Activated CD8-positive, alpha-beta memory T cell treated with anti-CD3 and anti-CD28 coated beads, Interleukin-2, amount 10 ng/mL, durations not matched to agents 7 days and 5 days (primary cell): ENCODE results near the gene CEP112. TPM values are rescaled to one million over a fixed set of nuclear protein-coding genes. Genes with fewer than 3 reads are reported as not detected.
"Not testable (repeated sequence)": the region's sequence is repeated elsewhere in the genome, so short reads cannot be mapped to it uniquely, and the experiment has no call there.

Experiments used
- ATAC-seq: fragments of 150-1000 bp; cut with Tn5 transposase; one replicate; pipeline ENCODE4 v1.10.0; 2021; ENCODE audit warnings: moderate library complexity
- CTCF ChIA-PET: fragments of 350-600 bp; sonication (Branson Sonifier 250); formaldehyde crosslinking; loops from one replicate; lab custom pipeline; 2021; ENCODE audit warnings: antibody characterized with exemption; lab: Charles Lee
- DNase-seq: peaks from one replicate; pipeline ENCODE4 v3.0.0-alpha.2; 2020
- H3K27ac Mint-ChIP-seq: one replicate; pipeline ENCODE4 v1.8.0; 2021; ENCODE audit warnings: mild to moderate bottlenecking, mixed read lengths
- H3K27me3 Mint-ChIP-seq: one replicate; pipeline ENCODE4 v1.8.0; 2021; ENCODE audit warnings: mixed read lengths
- H3K36me3 Mint-ChIP-seq: one replicate; pipeline ENCODE4 v1.8.0; 2021; ENCODE audit warnings: mild to moderate bottlenecking, mixed read lengths
- H3K4me1 Mint-ChIP-seq: one replicate; pipeline ENCODE4 v1.8.0; 2021; ENCODE audit warnings: mixed read lengths
- H3K4me3 Mint-ChIP-seq: one replicate; pipeline ENCODE4 v1.8.0; 2021; ENCODE audit warnings: mild to moderate bottlenecking, moderate library complexity, mixed read lengths
- H3K9me3 Mint-ChIP-seq: one replicate; pipeline ENCODE4 v1.8.0; 2022; ENCODE audit warnings: low read depth, mixed read lengths
- total RNA-seq, 2 experiments: library from RNA; stranded (reverse); gene quantifications; one replicate each; pipeline ENCODE4 v1.2.3, GENCODE V29; 2021

CEP112 gene
- total RNA-seq, 2 experiments from 2014 or later: 3.1 to 5.0 TPM

DNA sequence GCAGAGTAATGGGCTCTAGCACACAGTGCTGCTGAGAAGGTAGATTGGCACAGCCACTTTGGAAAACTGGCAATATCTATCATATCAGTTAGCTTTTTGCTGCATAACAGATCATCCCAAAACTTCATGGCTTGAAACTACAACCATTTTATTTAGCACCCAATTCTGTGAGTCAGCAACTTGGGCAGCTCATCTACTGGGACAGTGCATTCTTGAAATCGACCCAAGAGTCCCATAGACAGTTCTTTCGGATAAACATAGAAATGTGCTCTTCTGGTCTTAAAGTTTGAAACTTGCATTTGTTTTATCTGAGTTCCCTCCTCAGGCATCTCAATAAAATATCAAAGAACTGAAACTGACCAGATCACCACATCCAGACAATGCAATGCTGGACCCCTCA lies 76.7 kb downstream of the CEP112 start:
- ATAC-seq: no peak
- Mint-ChIP-seq H3K27ac (no peak overlapping the region), H3K4me1 (no peaks in the 10 kb centered on the region), H3K36me3 (peaks cover 1% of the 10 kb centered on the region), H3K9me3 (peaks cover 3% of the 10 kb centered on the region), H3K4me3 (no peak overlapping the region), H3K27me3 (peaks cover 5% of the 10 kb centered on the region)
- CTCF ChIA-PET: no interaction called here
- no peak for DNase-seq

DNA sequence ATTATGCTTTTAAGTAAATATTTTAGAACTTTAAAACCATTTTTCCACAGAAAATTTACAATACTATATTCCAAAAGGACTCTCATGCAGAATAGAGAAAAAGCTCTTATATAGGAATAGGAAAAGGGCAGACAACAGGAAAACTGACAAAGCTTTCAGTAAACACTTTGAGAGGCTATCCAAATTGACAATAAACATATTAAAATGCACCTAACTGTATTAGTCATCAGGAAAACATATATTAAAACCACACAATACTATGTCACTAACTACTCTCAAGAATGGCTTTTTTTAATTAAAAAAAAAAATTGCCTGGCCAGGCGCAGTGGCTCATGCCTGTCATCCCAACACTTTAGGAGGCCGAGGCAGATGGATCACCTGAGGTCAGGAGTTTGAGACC lies 77.3 kb downstream of the CEP112 start:
- Mint-ChIP-seq H3K27me3 (peaks cover 2% of the 10 kb centered on the region), H3K36me3 (peaks cover 1% of the 10 kb centered on the region), H3K27ac (no peak overlapping the region), H3K4me1 (no peaks in the 10 kb centered on the region), H3K4me3 (no peak overlapping the region), H3K9me3 (peaks cover 1% of the 10 kb centered on the region)
- no peak for DNase-seq
- CTCF ChIA-PET: no interaction called here
- no peak for ATAC-seq

GRCh38 chr17:66107731-66108130 lies 84.2 kb downstream of the CEP112 start:
- Mint-ChIP-seq H3K27ac (no peak overlapping the region), H3K27me3 (no peaks in the 10 kb centered on the region), H3K36me3 (no peaks in the 10 kb centered on the region), H3K4me1 (no peaks in the 10 kb centered on the region), H3K9me3 (peaks cover 2% of the 10 kb centered on the region), H3K4me3 (no peak overlapping the region)
- CTCF ChIA-PET: no interaction called here
- DNase-seq (no peak), ATAC-seq (no peak)

DNA sequence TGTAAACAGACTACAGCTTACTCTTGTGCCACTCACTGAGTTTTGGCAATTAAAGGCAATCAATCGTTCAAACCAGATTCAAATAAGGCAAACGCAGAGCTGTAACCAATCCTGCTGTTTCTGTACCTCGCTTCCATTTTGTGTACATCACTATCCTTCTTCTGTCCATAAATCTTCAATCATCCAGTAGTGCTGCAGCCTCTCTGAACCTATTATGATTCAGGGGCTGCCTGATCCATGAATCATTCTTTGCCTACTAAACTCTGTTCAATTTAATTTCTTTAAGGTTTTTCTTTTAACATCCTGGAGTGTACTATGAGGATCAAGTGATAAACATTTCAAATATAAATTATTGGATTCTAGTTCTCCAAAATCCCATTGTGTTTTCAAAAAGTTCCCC lies 93.9 kb downstream of the CEP112 start:
- Mint-ChIP-seq H3K9me3 (no peaks in the 10 kb centered on the region), H3K27ac (no peak overlapping the region), H3K27me3 (no peaks in the 10 kb centered on the region), H3K36me3 (no peaks in the 10 kb centered on the region), H3K4me1 (no peaks in the 10 kb centered on the region), H3K4me3 (no peak overlapping the region)
- ATAC-seq (no peak), DNase-seq (no peak)
- CTCF ChIA-PET: no interaction called here

DNA sequence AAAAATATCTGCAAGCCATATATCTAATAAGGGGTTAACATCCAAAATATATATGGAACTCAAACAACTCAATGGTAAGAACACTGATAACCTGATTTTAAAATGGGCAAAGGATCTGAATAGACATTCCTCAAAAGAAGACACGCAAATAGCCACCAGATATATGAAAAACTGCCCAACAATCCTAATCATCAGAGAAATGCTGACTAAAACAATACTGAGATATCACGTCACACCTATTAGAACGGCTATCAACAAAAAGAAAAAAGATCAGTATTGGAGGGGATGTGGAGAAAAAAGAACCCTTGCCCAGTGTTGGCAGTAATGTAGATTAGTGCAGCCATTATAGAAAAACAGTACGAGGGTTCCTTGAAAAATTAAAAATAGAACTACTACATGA lies 97.2 kb downstream of the CEP112 start:
- no peak overlapping the region for H3K27ac Mint-ChIP-seq
- no peak overlapping the region for H3K4me3 Mint-ChIP-seq
- H3K4me1 Mint-ChIP-seq: no peaks in the 10 kb centered on the region
- ATAC-seq (no peak), DNase-seq (no peak)
- no peaks in the 10 kb centered on the region for H3K27me3 Mint-ChIP-seq
- H3K36me3 Mint-ChIP-seq: peaks cover 2% of the 10 kb centered on the region
- no peaks in the 10 kb centered on the region for H3K9me3 Mint-ChIP-seq
- CTCF ChIA-PET: no interaction called here

GRCh38 chr17:66091445-66092080 lies 100.4 kb downstream of the CEP112 start:
- no peak for ATAC-seq
- CTCF ChIA-PET: no interaction called here
- H3K4me3 Mint-ChIP-seq: no peak overlapping the region

DNA sequence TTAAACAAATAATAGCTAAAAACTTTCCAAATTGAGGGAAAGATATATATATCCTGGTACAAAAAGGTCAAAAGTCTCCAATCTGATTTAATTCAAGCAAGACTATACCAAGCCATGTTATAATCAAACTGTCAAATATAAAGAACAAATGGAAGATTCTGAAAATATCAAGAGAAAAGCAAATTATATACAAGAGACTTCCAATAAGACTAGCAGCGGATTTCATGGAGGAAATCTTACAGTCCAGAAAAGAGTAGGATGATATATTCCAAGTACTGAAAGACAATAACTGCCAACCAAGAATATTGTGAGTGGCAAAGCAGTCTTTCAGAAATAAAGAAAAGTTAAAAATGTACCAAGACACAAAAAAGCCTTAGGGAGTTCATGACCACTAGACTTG lies 102.2 kb downstream of the CEP112 start:
- no peak overlapping the region for H3K4me3 Mint-ChIP-seq
- H3K27me3 Mint-ChIP-seq: no peaks in the 10 kb centered on the region
- H3K36me3 Mint-ChIP-seq: peaks cover 4% of the 10 kb centered on the region
- no peaks in the 10 kb centered on the region for H3K4me1 Mint-ChIP-seq
- DNase-seq: no peak
- no peak for ATAC-seq
- CTCF ChIA-PET: no interaction called here
- H3K9me3 Mint-ChIP-seq: no peaks in the 10 kb centered on the region
- H3K27ac Mint-ChIP-seq: no peak overlapping the region

More at GRCh38 chr17:66091445-66092080, 100.4 kb downstream of the CEP112 start:
- H3K36me3 Mint-ChIP-seq: peaks cover 4% of the 10 kb centered on the region
- DNase-seq: no peak
- H3K4me1 Mint-ChIP-seq: no peaks in the 10 kb centered on the region
- no peaks in the 10 kb centered on the region for H3K27me3 Mint-ChIP-seq
- no peaks in the 10 kb centered on the region for H3K9me3 Mint-ChIP-seq
- no peak overlapping the region for H3K27ac Mint-ChIP-seq

DNA sequence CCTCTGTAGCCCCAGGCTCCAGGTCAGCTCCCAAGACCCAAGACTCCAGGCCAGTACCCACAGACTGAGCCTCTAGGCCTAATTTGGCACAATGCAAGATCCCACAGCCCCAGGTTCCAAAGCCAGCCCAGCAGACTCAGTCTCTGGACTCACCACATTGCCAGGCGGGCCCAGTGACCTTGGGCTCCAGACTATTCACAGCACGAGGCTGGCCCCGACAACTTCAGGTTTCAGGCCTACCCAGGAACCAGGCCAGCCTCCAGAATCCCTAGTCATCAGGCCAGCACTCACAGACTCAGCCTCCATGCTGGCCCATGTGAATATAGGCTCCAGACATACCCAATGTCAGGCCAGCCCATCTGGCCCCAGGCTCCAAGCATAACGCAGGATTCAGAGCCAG lies 103.8 kb downstream of the CEP112 start:
- ATAC-seq: no peak
- H3K36me3 Mint-ChIP-seq: peaks cover 4% of the 10 kb centered on the region
- DNase-seq: no peak
- H3K4me3 Mint-ChIP-seq: no peak overlapping the region
- no peaks in the 10 kb centered on the region for H3K27me3 Mint-ChIP-seq
- CTCF ChIA-PET: no interaction called here
- no peaks in the 10 kb centered on the region for H3K4me1 Mint-ChIP-seq
- H3K27ac Mint-ChIP-seq: no peak overlapping the region
- peaks cover under 1% of the 10 kb centered on the region for H3K9me3 Mint-ChIP-seq

GRCh38 chr17:66087073-66087472 lies 104.9 kb downstream of the CEP112 start:
- Mint-ChIP-seq H3K27me3 (no peaks in the 10 kb centered on the region), H3K4me1 (no peaks in the 10 kb centered on the region), H3K4me3 (no peak overlapping the region), H3K36me3 (peaks cover 3% of the 10 kb centered on the region), H3K27ac (no peak overlapping the region), H3K9me3 (peaks cover 2% of the 10 kb centered on the region)
- CTCF ChIA-PET: no interaction called here
- DNase-seq (no peak), ATAC-seq (no peak)

DNA sequence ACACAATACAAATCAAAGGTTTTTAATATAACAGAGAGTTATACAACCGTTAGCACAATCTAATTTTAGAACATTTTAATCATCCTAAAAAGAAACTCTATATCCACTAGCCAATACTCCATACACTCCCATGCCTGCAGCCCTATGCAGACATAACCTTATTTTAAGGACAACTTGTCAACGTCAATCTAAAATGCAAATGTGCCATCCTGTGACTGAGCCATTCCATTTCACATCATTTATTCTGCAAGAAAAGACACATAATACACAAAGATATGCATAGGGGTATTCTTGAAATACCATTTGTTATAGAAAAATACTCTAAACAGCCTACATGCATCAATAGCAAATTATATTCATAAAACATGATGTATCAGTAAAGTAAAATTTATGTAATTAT lies 106.7 kb downstream of the CEP112 start:
- H3K4me3 Mint-ChIP-seq: no peak overlapping the region
- no peak for ATAC-seq
- CTCF ChIA-PET: no interaction called here
- peaks cover 2% of the 10 kb centered on the region for H3K9me3 Mint-ChIP-seq
- H3K27ac Mint-ChIP-seq: no peak overlapping the region
- H3K36me3 Mint-ChIP-seq: peaks cover 3% of the 10 kb centered on the region
- no peak for DNase-seq
- no peaks in the 10 kb centered on the region for H3K27me3 Mint-ChIP-seq
- no peaks in the 10 kb centered on the region for H3K4me1 Mint-ChIP-seq

- H3K27me3 Mint-ChIP-seq, H3K4me1 Mint-ChIP-seq, CTCF ChIA-PET, H3K27ac Mint-ChIP-seq, H3K4me3 Mint-ChIP-seq, H3K9me3 Mint-ChIP-seq, H3K36me3 Mint-ChIP-seq, ATAC-seq, DNase-seq: not testable (repeated sequence)
These were observed 111.3 kb downstream of the CEP112 start for GRCh38 chr17:66080670-66081069.

- Mint-ChIP-seq H3K36me3 (no peaks in the 10 kb centered on the region), H3K9me3 (no peaks in the 10 kb centered on the region)
- CTCF ChIA-PET: no interaction called here
These were observed 115.3 kb downstream of the CEP112 start for GRCh38 chr17:66076546-66077190.

GRCh38 chr17:66073384-66073783 lies 118.5 kb downstream of the CEP112 start:
- no peaks in the 10 kb centered on the region for H3K27me3 Mint-ChIP-seq
- CTCF ChIA-PET: no interaction called here

More at GRCh38 chr17:66076546-66077190, 115.3 kb downstream of the CEP112 start:
- Mint-ChIP-seq H3K27ac (no peak overlapping the region), H3K27me3 (no peaks in the 10 kb centered on the region), H3K4me1 (peaks cover 5% of the 10 kb centered on the region), H3K4me3 (no peak overlapping the region)
- DNase-seq (no peak), ATAC-seq (no peak)

GRCh38 chr17:66063686-66064085 lies 128.2 kb downstream of the CEP112 start:
- no peaks in the 10 kb centered on the region for H3K4me1 Mint-ChIP-seq
- H3K27me3 Mint-ChIP-seq: no peaks in the 10 kb centered on the region
- no peak for DNase-seq
- no peaks in the 10 kb centered on the region for H3K9me3 Mint-ChIP-seq
- no peak overlapping the region for H3K27ac Mint-ChIP-seq
- CTCF ChIA-PET: no interaction called here
- no peak overlapping the region for H3K4me3 Mint-ChIP-seq
- ATAC-seq: no peak
- H3K36me3 Mint-ChIP-seq: no peaks in the 10 kb centered on the region

More at GRCh38 chr17:66073384-66073783, 118.5 kb downstream of the CEP112 start:
- H3K4me1 Mint-ChIP-seq: peaks cover 5% of the 10 kb centered on the region
- no peak overlapping the region for H3K27ac Mint-ChIP-seq
- H3K36me3 Mint-ChIP-seq: no peaks in the 10 kb centered on the region
- H3K9me3 Mint-ChIP-seq: peaks cover 2% of the 10 kb centered on the region
- H3K4me3 Mint-ChIP-seq: no peak overlapping the region
- DNase-seq (no peak), ATAC-seq (no peak)
